Mammary epithelial cell (primary cell): ENCODE data around the gene RNF11.
"Not testable (repeated sequence)": the region's sequence is repeated elsewhere in the genome, so short reads cannot be mapped to it uniquely, and the experiment has no call there.

Experiments
- EZH2 ChIP-seq: IDR thresholded peaks from 2 replicates; pipeline ENCODE4 v1.6.1; 2012; ENCODE audit warnings: low read length, inconsistent platforms, borderline replicate concordance
- TF ChIP-seq, protein P1 (sequence below), 2 donors: IDR thresholded peaks in 1 of 2; conservative IDR thresholded peaks in 1 of 2; 2 replicates each; pipeline ENCODE4 v1.5.1; 2011 to 2012; ENCODE audit warnings: inconsistent platforms in 2 of 2, low read length in 2 of 2, mild to moderate bottlenecking in 2 of 2, control low read depth in 1 of 2, low read depth in 1 of 2; ENCODE audit not compliant: insufficient read depth in 1 of 2; ENCODE audit errors: extremely low read depth in 1 of 2

- TF ChIP-seq, protein P1, sequence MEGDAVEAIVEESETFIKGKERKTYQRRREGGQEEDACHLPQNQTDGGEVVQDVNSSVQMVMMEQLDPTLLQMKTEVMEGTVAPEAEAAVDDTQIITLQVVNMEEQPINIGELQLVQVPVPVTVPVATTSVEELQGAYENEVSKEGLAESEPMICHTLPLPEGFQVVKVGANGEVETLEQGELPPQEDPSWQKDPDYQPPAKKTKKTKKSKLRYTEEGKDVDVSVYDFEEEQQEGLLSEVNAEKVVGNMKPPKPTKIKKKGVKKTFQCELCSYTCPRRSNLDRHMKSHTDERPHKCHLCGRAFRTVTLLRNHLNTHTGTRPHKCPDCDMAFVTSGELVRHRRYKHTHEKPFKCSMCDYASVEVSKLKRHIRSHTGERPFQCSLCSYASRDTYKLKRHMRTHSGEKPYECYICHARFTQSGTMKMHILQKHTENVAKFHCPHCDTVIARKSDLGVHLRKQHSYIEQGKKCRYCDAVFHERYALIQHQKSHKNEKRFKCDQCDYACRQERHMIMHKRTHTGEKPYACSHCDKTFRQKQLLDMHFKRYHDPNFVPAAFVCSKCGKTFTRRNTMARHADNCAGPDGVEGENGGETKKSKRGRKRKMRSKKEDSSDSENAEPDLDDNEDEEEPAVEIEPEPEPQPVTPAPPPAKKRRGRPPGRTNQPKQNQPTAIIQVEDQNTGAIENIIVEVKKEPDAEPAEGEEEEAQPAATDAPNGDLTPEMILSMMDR (conservative IDR thresholded peaks at IDR 0.05 in 1 of 2, IDR thresholded peaks at IDR 0.05 in 1 of 2; ENCODE audit: extremely low read depth in 1 of 2, insufficient read depth in 1 of 2, low read depth in 1 of 2, low read length in 2 of 2), result not testable (repeated sequence)
- TF ChIP-seq EZH2, result not testable (repeated sequence)
Measured at GRCh38 chr1:51250729-51251128, 14.7 kb downstream of the RNF11 start.
